A549 treated with GW870086 at 1 μM for 4 hours (cell line): ENCODE results near the gene FXR1. TPM values are rescaled to one million over a fixed set of nuclear protein-coding genes. Genes with fewer than 3 reads are reported as not detected.

Experiments used
- total RNA-seq: library from RNA; stranded (reverse); fragments of 200-300 nt; extraction: Qiagen RNA extraction; gene quantifications from 5 replicates; pipeline ENCODE4 v1.2.3, GENCODE V29; 2022; ENCODE audit warnings: low read depth

FXR1 gene
- total RNA-seq = 54.2 to 85.0 TPM (median 73.7 TPM) in 5 replicates

GRCh38 chr3:180912304-180913296, at the start of gene FXR1:
Gene FXR1 (plus strand): TSS chr3:180912670. CDS start chr3:180912686, 16 bp downstream.

GRCh38 chr3:180989291-180990163, 77.1 kb downstream of the FXR1 start, which contains the start of gene DNAJC19:
Gene DNAJC19 (minus strand): TSS chr3:180989736. CDS start chr3:180989602, 134 bp downstream.

Other genes with a start within 250 kb of the FXR1 start
- gene CCDC39, start 233.2 kb upstream of the FXR1 start, total RNA-seq = 0.17 TPM in 1 of 5 replicates, not detected in the others
- gene DNAJC19, start 77.1 kb downstream of the FXR1 start, total RNA-seq = 20.6 to 25.7 TPM (median 21.8 TPM) in 5 replicates